Astrocyte of the hippocampus (primary cell): Measurements from ENCODE around the gene HK1.

Experiments used
- DNase-seq: peaks from one replicate; pipeline ENCODE4 v3.0.0; 2011; ENCODE audit warnings: low read depth, low spot score

Gene HK1

GRCh38 chr10:69403066-69403465 lies 124.8 kb downstream of the HK1 start:
- DNase-seq = no peak

- peak; percentile 40 for DNase-seq
These were observed 125.2 kb downstream of the HK1 start for GRCh38 chr10:69403519-69403918.

- DNase-seq = no peak
These were observed 126.5 kb downstream of the HK1 start for GRCh38 chr10:69404786-69405185.

- DNase-seq = no peak
These were observed 126.9 kb downstream of the HK1 start for GRCh38 chr10:69405221-69405620.

- no peak for DNase-seq
These were observed 128.1 kb downstream of the HK1 start for GRCh38 chr10:69406302-69406811.

GRCh38 chr10:69406816-69407580 lies 128.7 kb downstream of the HK1 start:
- DNase-seq = no peak

GRCh38 chr10:69407621-69408301 lies 129.5 kb downstream of the HK1 start:
- no peak for DNase-seq

GRCh38 chr10:69408318-69409175 lies 130.3 kb downstream of the HK1 start:
- DNase-seq = peak; percentile 97

GRCh38 chr10:69409176-69409495 lies 130.8 kb downstream of the HK1 start:
- no peak for DNase-seq

- no peak for DNase-seq
These were observed 131.7 kb downstream of the HK1 start for GRCh38 chr10:69409968-69410367.

GRCh38 chr10:69410487-69410886 lies 132.2 kb downstream of the HK1 start:
- DNase-seq = no peak

- DNase-seq = no peak
These were observed 133.2 kb downstream of the HK1 start for GRCh38 chr10:69411476-69411875.

- DNase-seq = no peak
These were observed 134.0 kb downstream of the HK1 start for GRCh38 chr10:69412232-69412790.

GRCh38 chr10:69413221-69413865 lies 135.0 kb downstream of the HK1 start:
- DNase-seq = peak; percentile 86

- DNase-seq = no peak
These were observed 136.0 kb downstream of the HK1 start for GRCh38 chr10:69414036-69415018.

- no peak for DNase-seq
These were observed 136.8 kb downstream of the HK1 start for GRCh38 chr10:69415049-69415448.

- DNase-seq = no peak
These were observed 137.7 kb downstream of the HK1 start for GRCh38 chr10:69415951-69416350.

- DNase-seq = no peak
These were observed 138.4 kb downstream of the HK1 start, which contains the start of gene TACR2 for GRCh38 chr10:69416695-69417094. TSS of gene TACR2 (minus strand) at chr10:69416918. CDS start at chr10:69416323, 595 bp downstream.

- DNase-seq = no peak
These were observed 139.2 kb downstream of the HK1 start for GRCh38 chr10:69417542-69417941.
